ENCODE measurements around the gene NPC2.

- TF ChIP-seq CTCF (IDR thresholded peaks at IDR 0.05) (no peak), POLR2AphosphoS5 (IDR thresholded peaks at IDR 0.05; ENCODE audit: low read depth, low read length) (no peak), REST (IDR thresholded peaks at IDR 0.05; ENCODE audit: insufficient read depth in 1 of 2, low read depth in 2 of 2, low read length in 1 of 2) (no peak)
Observed at GRCh38 chr14:74505831-74506230, 12.7 kb upstream of the NPC2 start.
